ENCODE data around the gene P3R3URF.

Gene P3R3URF

DNA sequence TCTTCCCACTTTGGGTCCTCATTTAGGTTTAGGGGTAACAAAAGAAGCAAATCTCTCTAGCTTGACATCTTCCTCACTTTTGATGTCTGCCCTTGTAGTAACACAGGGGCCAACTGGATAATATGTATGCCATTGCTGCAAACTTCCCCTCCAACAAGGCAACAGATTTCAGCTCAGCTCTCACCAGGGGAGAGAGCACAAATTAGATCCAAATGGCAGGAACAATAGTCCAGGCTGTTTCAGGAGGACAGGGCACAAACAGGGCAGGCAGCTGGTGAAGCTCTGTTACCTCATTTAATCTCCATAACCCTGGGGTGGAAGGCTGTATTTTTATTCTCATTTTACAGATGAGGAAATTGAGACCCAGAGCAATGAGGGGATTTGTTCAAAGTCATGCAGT, 39.6 kb downstream of the P3R3URF start:
- CTCF ChIA-PET = interaction anchor here (1.0 kb wide), 1 partner anchor 87 kb away, joined by 3 read pairs; no protein-coding TSS in a partner anchor
- POLR2A ChIA-PET = no interaction called here
- DNase-seq (ENCODE audit: low read depth, low spot score) = no peak
- TF ChIP-seq, protein P1, sequence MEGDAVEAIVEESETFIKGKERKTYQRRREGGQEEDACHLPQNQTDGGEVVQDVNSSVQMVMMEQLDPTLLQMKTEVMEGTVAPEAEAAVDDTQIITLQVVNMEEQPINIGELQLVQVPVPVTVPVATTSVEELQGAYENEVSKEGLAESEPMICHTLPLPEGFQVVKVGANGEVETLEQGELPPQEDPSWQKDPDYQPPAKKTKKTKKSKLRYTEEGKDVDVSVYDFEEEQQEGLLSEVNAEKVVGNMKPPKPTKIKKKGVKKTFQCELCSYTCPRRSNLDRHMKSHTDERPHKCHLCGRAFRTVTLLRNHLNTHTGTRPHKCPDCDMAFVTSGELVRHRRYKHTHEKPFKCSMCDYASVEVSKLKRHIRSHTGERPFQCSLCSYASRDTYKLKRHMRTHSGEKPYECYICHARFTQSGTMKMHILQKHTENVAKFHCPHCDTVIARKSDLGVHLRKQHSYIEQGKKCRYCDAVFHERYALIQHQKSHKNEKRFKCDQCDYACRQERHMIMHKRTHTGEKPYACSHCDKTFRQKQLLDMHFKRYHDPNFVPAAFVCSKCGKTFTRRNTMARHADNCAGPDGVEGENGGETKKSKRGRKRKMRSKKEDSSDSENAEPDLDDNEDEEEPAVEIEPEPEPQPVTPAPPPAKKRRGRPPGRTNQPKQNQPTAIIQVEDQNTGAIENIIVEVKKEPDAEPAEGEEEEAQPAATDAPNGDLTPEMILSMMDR (IDR thresholded peaks at IDR 0.05; ENCODE audit: insufficient read depth, low read length, missing control alignments) = no peak
- H3K4me3 ChIP-seq (ENCODE audit: low read depth, low read length) = no peak overlapping the region

DNA sequence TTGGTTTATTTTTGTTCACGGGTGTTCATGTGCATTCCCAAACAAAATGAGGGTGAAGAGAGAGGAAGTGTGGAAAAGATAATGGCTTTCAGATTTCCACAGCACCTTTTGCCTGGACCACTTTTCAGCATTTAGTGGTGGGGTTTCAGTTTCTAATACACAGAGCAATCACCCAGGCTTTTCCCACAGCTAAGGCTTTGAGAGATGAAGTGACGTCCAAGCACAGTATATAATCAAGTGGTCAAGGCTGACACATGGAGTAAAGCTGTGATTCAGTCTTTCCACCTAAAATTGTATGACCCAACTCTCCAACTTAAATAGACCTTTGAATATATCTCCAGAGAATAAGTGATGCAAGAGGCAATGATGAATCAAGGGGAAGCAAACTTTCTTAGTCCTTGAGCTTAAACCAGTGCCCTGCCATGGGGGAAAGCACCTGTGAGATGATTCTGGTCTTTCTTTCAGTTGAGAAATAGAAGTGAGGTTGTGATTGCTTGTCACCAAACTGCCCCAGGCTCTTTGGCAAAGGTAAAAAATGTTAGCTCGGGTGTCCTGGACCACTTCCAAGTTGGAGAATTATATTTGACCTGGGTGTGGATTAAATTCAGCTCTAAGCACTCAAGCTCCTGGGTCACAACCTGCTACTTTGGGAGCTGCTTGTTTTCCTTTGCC, 41.5 kb downstream of the P3R3URF start:
- ChIA-PET CTCF (interaction anchor here (1.0 to 1.6 kb wide), 2 partner anchors 39 to 46 kb away, joined by 5 to 6 read pairs; no protein-coding TSS in a partner anchor), POLR2A (no interaction called here)
- TF ChIP-seq, protein P1 (IDR thresholded peaks at IDR 0.05; ENCODE audit: insufficient read depth, low read length, missing control alignments) = no peak
- H3K4me3 ChIP-seq (ENCODE audit: low read depth, low read length) = no peak overlapping the region
- peak; percentile 45 for DNase-seq (ENCODE audit: low read depth, low spot score)

DNA sequence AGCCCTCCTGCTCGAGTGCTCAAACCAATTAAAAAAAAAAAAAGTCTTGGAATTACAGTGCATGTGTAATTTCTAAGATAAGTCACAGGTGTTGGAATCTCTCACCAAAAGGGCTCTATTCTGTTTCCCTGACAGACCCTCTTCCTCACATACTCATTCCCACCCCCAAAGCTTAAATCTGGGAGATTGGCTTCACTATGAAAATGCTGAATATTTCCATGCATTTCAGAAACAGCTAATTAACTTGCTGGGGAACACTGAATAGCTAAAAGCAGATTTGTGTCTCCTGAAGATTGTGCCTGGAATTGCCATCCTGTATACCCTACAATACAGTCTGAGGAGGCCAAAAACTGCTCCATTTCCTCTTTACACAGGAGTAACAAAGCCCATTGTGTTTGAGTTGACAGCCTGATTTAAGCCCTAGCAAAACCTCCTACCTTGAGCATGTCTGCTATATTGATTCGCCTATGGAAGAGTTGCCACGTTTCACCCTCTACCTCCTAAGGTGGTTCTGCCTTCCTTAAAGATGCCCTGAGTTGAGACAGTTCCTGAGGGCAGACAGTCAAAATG, 42.4 kb downstream of the P3R3URF start:
- no peak for DNase-seq (ENCODE audit: low read depth, low spot score)
- POLR2A ChIA-PET = no interaction called here
- CTCF ChIA-PET = interaction anchor here (1.6 kb wide), 1 partner anchor 40 kb away, joined by 5 read pairs; no protein-coding TSS in a partner anchor
- peak overlapping the region; percentile 83 for H3K4me3 ChIP-seq (ENCODE audit: low read depth, low read length)
- TF ChIP-seq, protein P1 (IDR thresholded peaks at IDR 0.05; ENCODE audit: insufficient read depth, low read length, missing control alignments) = no peak

DNA sequence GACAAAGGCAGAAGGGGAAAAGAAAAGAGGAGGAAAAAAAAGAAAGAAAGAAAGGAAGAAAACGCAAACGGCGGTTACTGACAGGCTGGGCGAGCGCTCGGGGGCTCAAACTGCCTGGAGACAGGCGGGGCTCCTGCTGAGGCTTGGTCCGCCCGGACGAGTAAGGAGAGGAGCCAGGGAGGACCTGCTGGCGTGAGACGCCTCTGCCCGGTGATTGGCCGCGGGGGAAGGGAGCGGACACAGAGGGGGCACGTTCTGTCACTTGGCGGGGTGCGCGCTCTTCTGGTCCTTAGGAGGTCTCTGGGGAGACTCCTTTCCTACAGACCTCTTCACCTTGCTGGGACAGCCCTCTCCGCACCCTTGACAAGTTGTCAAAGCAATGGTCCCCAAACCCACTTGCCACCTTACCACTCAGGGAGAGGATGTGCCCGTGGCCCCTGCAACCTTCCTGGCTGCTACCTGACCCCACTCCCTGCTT, 43.1 kb downstream of the P3R3URF start:
- H3K4me3 ChIP-seq (ENCODE audit: low read depth, low read length) = peak overlapping the region; percentile 83
- ChIA-PET CTCF (no interaction called here), POLR2A (interaction anchor here (0.8 to 2.0 kb wide), 3 partner anchors 9 to 34 kb away, joined by 3 to 15 read pairs (median 5); no protein-coding TSS in a partner anchor)
- DNase-seq (ENCODE audit: low read depth, low spot score) = no peak
- TF ChIP-seq, protein P1 (IDR thresholded peaks at IDR 0.05; ENCODE audit: insufficient read depth, low read length, missing control alignments) = no peak

DNA sequence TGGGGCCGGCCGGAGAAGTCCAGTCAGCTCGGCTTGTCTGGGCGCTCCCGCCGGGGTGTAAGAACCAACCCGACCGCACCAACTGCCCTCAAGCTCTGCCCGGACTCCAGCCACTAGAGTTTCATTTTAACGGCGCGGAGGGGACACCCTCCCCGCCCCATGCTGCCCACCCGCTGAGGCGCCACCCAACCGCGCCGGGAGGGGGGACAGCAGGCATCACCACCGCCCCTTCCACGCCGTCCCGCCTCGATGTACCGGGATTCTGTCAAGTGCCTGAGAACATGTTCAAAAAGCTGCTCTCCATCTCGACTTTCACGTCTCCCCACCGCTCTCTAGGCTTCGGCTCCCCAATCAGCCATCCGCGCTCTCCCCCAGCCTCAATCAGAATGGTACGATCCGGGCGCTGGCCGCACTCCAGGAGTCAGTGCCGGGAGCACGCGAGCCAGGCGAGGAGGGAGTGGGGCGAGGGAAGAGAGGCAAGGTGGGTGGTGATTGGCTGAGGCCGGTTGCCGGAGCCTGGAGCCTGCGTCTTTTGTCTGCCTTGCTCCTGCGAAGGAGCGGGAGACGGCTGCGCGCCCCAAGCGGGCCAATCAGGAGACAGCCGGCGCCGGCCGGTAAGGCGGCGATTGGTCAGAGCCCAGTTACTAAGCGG, 43.6 kb downstream of the P3R3URF start, which contains the start of gene PIK3R3:
Gene PIK3R3, minus strand, starts transcription at position 101 of the 652 bp plus-strand sequence. CDS start 677 bp downstream, outside the sequence.
- ChIA-PET CTCF (interaction anchor here (0.9 to 1.8 kb wide), 4 partner anchors 10 to 99 kb away, joined by 3 to 11 read pairs (median 7); no protein-coding TSS in a partner anchor), POLR2A (interaction anchor here (0.6 to 2.0 kb wide), 19 partner anchors 8 to 242 kb away, joined by 3 to 15 read pairs (median 4); no protein-coding TSS in a partner anchor)
- H3K4me3 ChIP-seq (ENCODE audit: low read depth, low read length) = peak within 1 kb of the TSS; percentile 83
- TF ChIP-seq, protein P1 (IDR thresholded peaks at IDR 0.05; ENCODE audit: insufficient read depth, low read length, missing control alignments) = no peak
- peak; percentile 93 for DNase-seq (ENCODE audit: low read depth, low spot score)
